HepG2 (cell line): ENCODE results near the gene ZNF839. TPM values are rescaled to one million over a fixed set of nuclear protein-coding genes. Genes with fewer than 3 reads are reported as not detected.

ENCODE experiments used
- CENPX ChIP-seq: sonication (generic); formaldehyde crosslinking; IDR thresholded peaks from 2 replicates; pipeline ENCODE4 v1.9.0; 2021; ENCODE audit warnings: mild to moderate bottlenecking, missing genetic modification reagents, moderate library complexity
- HNF4G ChIP-seq, 2 experiments: sonication (generic) in 1 of 2; formaldehyde crosslinking in 1 of 2; IDR thresholded peaks; 2 replicates each; pipeline versions ENCODE4 v1.4.0 to v1.6.1; 2011 to 2020; ENCODE audit warnings: borderline replicate concordance in 2 of 2, low read depth in 2 of 2, mild to moderate bottlenecking in 2 of 2, low read length in 1 of 2, missing genetic modification reagents in 1 of 2, moderate library complexity in 1 of 2
- HNRNPL ChIP-seq: fragments of 200-400 bp; formaldehyde crosslinking; IDR thresholded peaks from 2 replicates; pipeline ENCODE4 v1.6.1; 2017; ENCODE audit warnings: mild to moderate bottlenecking, low read depth, low read length
- ISL2 ChIP-seq: sonication (generic); formaldehyde crosslinking; IDR thresholded peaks from 2 replicates; pipeline ENCODE4 v1.5.0; 2020; ENCODE audit warnings: missing genetic modification reagents
- PHB2 ChIP-seq: fragments of 450-650 bp; IDR thresholded peaks from 2 replicates; pipeline ENCODE4 v1.6.1; 2018; ENCODE audit not compliant: partially characterized antibody
- RELA ChIP-seq: sonication (generic); formaldehyde crosslinking; IDR thresholded peaks from 2 replicates; pipeline ENCODE4 v1.4.0; 2020; ENCODE audit warnings: missing genetic modification reagents
- TGIF2 ChIP-seq: IDR thresholded peaks from 2 replicates; pipeline ENCODE4 v1.6.1; 2016; ENCODE audit warnings: control low read depth, missing compliant biosample characterization
- ZNF292 ChIP-seq: sonication (generic); formaldehyde crosslinking; IDR thresholded peaks from 2 replicates; pipeline ENCODE4 v1.8.1; 2022; ENCODE audit warnings: mild to moderate bottlenecking, low read depth, missing genetic modification reagents, borderline replicate concordance
- ZSCAN21 ChIP-seq: sonication (generic); formaldehyde crosslinking; IDR thresholded peaks from 2 replicates; pipeline ENCODE4 v1.8.0; 2022; ENCODE audit warnings: mild to moderate bottlenecking, missing genetic modification reagents, moderate library complexity, borderline replicate concordance
- polyA plus RNA-seq, 8 experiments: library from polyadenylated mRNA; depleted of rRNA in 3 of 8; stranded (reverse) in 7 of 8; unstranded in 1 of 8; fragments of >200 nt; fragmentation: Illumina TruSeq in 4 of 8; extraction: Trizol in 4 of 8; gene quantifications; 2 replicates each; pipeline versions ENCODE4 v1.2.1 to v1.2.3, GENCODE V29; 2011 to 2016; ENCODE audit warnings: low read depth in 4 of 8, missing spikeins in 1 of 8, mixed read lengths in 1 of 8; ENCODE audit not compliant: insufficient read depth in 1 of 8
- total RNA-seq, 5 experiments: library from RNA; depleted of rRNA; stranded (reverse); fragments of >200 nt; fragmentation: Illumina TruSeq; extraction: Trizol; gene quantifications; 2 replicates each; pipeline ENCODE4 v1.2.3, GENCODE V29; 2016; ENCODE audit warnings: low read depth in 1 of 5
- TF ChIP-seq, protein P1 (sequence below): sonication (generic); formaldehyde crosslinking; IDR thresholded peaks from 2 replicates; pipeline ENCODE4 v1.4.0; 2020; ENCODE audit warnings: mild to moderate bottlenecking, missing genetic modification reagents
- TF ChIP-seq, protein P2 (sequence below): sonication (generic); formaldehyde crosslinking; IDR thresholded peaks from 2 replicates; pipeline ENCODE4 v1.8.1; 2023; ENCODE audit warnings: missing genetic modification reagents, mild to moderate bottlenecking, borderline replicate concordance
- TF ChIP-seq, protein P3 (sequence below): sonication (generic); formaldehyde crosslinking; IDR thresholded peaks from 2 replicates; pipeline ENCODE4 v1.4.0; 2020; ENCODE audit warnings: missing genetic modification reagents
- TF ChIP-seq, protein P4 (sequence below): sonication (generic); formaldehyde crosslinking; conservative IDR thresholded peaks from 2 replicates; pipeline ENCODE4 v1.4.0; 2020; ENCODE audit warnings: missing genetic modification reagents
- TF ChIP-seq, protein P5 (sequence below): sonication (generic); formaldehyde crosslinking; IDR thresholded peaks from 2 replicates; pipeline ENCODE4 v1.5.0; 2020; ENCODE audit warnings: mild to moderate bottlenecking, missing genetic modification reagents, borderline replicate concordance

The ZNF839 gene
- total and polyA plus RNA-seq, 2 of the 13 experiments (the other 11 are each of a cell fraction or from before 2014, with no cell fraction given), result 11.1 to 12.8 TPM

DNA sequence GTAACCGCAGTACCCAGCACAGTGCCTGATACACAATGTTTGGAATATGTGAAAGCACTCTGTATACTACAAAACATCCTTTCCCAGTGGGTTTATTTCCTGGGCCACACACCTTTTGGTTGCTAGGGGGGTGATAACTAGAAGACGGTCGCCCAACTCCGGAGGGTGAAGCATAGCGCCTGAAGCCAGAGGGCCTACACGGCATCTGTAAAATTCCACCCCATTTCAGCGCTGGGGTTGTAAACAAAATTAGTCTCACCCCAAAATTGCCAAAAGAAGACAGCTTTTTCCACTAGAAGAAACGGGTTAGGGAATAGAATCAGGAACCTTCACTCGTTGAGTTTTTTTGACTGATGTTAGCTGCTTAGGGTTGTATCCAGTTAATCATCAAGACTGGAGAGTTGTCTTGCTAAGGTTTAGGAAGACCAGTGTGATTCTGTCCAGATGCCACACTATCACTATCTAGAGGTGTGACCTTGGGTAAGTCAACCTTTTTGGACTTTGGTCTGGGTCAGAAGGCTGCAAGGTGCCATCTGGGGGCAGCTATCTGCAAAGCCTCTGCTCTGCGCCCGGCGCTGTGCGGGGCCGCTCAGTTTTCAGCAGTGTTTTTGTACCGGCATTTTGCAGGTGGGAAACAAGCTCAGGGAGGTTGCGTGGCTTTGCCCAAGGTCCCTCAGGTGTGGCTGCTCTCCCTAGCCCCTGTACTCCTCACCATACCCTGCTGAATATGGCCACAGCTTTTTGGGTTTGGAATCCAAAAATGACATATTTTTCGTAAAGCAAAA lies 1.3 kb downstream of the ZNF839 start (continued):
- TF ChIP-seq, protein P1, sequence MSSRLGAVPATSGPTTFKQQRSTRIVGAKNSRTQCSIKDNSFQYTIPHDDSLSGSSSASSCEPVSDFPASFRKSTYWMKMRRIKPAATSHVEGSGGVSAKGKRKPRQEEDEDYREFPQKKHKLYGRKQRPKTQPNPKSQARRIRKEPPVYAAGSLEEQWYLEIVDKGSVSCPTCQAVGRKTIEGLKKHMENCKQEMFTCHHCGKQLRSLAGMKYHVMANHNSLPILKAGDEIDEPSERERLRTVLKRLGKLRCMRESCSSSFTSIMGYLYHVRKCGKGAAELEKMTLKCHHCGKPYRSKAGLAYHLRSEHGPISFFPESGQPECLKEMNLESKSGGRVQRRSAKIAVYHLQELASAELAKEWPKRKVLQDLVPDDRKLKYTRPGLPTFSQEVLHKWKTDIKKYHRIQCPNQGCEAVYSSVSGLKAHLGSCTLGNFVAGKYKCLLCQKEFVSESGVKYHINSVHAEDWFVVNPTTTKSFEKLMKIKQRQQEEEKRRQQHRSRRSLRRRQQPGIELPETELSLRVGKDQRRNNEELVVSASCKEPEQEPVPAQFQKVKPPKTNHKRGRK (CRISPR knock-in tag), result no peak
- TF ChIP-seq, protein P2, sequence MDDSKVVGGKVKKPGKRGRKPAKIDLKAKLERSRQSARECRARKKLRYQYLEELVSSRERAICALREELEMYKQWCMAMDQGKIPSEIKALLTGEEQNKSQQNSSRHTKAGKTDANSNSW (CRISPR knock-in tag), result no peak
- no peak for TF ChIP-seq CENPX (CRISPR knock-in tag)
- TF ChIP-seq, protein P3, sequence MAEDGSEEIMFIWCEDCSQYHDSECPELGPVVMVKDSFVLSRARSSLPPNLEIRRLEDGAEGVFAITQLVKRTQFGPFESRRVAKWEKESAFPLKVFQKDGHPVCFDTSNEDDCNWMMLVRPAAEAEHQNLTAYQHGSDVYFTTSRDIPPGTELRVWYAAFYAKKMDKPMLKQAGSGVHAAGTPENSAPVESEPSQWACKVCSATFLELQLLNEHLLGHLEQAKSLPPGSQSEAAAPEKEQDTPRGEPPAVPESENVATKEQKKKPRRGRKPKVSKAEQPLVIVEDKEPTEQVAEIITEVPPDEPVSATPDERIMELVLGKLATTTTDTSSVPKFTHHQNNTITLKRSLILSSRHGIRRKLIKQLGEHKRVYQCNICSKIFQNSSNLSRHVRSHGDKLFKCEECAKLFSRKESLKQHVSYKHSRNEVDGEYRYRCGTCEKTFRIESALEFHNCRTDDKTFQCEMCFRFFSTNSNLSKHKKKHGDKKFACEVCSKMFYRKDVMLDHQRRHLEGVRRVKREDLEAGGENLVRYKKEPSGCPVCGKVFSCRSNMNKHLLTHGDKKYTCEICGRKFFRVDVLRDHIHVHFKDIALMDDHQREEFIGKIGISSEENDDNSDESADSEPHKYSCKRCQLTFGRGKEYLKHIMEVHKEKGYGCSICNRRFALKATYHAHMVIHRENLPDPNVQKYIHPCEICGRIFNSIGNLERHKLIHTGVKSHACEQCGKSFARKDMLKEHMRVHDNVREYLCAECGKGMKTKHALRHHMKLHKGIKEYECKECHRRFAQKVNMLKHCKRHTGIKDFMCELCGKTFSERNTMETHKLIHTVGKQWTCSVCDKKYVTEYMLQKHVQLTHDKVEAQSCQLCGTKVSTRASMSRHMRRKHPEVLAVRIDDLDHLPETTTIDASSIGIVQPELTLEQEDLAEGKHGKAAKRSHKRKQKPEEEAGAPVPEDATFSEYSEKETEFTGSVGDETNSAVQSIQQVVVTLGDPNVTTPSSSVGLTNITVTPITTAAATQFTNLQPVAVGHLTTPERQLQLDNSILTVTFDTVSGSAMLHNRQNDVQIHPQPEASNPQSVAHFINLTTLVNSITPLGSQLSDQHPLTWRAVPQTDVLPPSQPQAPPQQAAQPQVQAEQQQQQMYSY (CRISPR knock-in tag), result no peak; the same call in 1 of the 2 replicates
- TF ChIP-seq TGIF2 (CRISPR knock-in tag), result no peak
- TF ChIP-seq ISL2 (CRISPR knock-in tag), result 0 out of 2 replicates have a peak, but pooled peaks have one; percentile 2
- TF ChIP-seq ZSCAN21 (CRISPR knock-in tag), result 0 out of 2 replicates have a peak, but pooled peaks have one; percentile 47
- no peak for TF ChIP-seq ZNF292 (CRISPR knock-in tag)
- TF ChIP-seq, protein P4, sequence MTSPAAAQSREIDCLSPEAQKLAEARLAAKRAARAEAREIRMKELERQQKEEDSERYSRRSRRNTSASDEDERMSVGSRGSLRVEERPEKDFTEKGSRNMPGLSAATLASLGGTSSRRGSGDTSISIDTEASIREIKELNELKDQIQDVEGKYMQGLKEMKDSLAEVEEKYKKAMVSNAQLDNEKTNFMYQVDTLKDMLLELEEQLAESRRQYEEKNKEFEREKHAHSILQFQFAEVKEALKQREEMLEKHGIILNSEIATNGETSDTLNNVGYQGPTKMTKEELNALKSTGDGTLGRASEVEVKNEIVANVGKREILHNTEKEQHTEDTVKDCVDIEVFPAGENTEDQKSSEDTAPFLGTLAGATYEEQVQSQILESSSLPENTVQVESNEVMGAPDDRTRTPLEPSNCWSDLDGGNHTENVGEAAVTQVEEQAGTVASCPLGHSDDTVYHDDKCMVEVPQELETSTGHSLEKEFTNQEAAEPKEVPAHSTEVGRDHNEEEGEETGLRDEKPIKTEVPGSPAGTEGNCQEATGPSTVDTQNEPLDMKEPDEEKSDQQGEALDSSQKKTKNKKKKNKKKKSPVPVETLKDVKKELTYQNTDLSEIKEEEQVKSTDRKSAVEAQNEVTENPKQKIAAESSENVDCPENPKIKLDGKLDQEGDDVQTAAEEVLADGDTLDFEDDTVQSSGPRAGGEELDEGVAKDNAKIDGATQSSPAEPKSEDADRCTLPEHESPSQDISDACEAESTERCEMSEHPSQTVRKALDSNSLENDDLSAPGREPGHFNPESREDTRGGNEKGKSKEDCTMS (CRISPR knock-in tag), result no peak
- TF ChIP-seq, protein P5, sequence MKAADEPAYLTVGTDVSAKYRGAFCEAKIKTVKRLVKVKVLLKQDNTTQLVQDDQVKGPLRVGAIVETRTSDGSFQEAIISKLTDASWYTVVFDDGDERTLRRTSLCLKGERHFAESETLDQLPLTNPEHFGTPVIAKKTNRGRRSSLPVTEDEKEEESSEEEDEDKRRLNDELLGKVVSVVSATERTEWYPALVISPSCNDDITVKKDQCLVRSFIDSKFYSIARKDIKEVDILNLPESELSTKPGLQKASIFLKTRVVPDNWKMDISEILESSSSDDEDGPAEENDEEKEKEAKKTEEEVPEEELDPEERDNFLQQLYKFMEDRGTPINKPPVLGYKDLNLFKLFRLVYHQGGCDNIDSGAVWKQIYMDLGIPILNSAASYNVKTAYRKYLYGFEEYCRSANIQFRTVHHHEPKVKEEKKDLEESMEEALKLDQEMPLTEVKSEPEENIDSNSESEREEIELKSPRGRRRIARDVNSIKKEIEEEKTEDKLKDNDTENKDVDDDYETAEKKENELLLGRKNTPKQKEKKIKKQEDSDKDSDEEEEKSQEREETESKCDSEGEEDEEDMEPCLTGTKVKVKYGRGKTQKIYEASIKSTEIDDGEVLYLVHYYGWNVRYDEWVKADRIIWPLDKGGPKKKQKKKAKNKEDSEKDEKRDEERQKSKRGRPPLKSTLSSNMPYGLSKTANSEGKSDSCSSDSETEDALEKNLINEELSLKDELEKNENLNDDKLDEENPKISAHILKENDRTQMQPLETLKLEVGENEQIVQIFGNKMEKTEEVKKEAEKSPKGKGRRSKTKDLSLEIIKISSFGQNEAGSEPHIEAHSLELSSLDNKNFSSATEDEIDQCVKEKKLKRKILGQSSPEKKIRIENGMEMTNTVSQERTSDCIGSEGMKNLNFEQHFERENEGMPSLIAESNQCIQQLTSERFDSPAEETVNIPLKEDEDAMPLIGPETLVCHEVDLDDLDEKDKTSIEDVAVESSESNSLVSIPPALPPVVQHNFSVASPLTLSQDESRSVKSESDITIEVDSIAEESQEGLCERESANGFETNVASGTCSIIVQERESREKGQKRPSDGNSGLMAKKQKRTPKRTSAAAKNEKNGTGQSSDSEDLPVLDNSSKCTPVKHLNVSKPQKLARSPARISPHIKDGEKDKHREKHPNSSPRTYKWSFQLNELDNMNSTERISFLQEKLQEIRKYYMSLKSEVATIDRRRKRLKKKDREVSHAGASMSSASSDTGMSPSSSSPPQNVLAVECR (CRISPR knock-in tag), result peak; percentile 53; the same call in 1 of the 2 replicates
- no peak for TF ChIP-seq RELA
- TF ChIP-seq HNRNPL, result 0 out of 2 replicates have a peak, but pooled peaks have one; percentile 61
- peak; percentile 97 for TF ChIP-seq HNF4G (IDR thresholded peaks at IDR 0.05; ENCODE audit: borderline replicate concordance, low read depth, low read length)
- TF ChIP-seq HNF4G (CRISPR knock-in tag; IDR thresholded peaks at IDR 0.05; ENCODE audit: borderline replicate concordance, low read depth), result peak; percentile 90
- TF ChIP-seq PHB2, result no peak
